ENCODE results near the gene SLC8A2.

DNA sequence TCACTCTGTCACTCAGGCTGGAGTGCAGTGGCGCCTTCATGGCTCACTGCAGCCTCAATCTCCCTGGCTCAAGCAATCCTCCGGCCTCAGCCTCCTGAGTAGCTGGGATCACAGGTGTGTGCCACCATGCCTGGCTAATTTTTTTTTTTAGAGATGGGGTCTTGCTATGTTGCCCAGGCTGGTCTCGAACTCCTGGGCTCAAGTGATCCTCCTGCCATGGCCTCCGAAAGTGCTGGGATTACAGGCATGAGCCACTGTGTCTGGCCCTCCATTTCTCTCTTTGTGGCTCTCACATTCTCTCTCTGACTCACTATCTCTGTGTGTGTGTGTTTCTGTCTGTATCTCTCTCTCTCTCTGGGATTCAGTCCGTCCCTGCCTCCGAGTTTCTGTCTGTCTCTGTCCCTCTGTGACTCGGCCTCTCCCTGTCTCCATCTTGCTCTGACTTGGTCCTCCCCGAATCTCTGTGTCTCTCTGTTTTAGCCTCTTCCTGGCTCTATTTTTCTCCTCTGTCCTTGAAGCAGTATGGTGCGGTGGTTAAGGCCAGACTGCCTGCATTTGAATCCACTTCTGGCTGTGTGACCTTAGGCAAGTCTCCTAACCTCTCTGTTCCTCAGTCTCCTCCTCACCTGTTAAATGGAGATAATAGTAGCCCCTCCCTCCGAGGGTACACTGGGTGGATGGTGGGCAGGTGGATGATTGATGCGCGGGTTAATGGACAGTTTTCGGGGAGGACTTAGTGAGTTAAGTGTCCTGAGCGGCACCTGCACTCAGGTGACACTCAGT, 63.3 kb downstream of the SLC8A2 start:
- TF ChIP-seq SUZ12 (IDR thresholded peaks at IDR 0.05; ENCODE audit: extremely low read depth, insufficient read depth, insufficient read length) (no peak), YY1 (IDR thresholded peaks at IDR 0.05; ENCODE audit: insufficient read depth, insufficient read length) (no peak), ZNF274 (IDR thresholded peaks at IDR 0.05; ENCODE audit: low read depth, low read length) (no peak)

Measured in NT2/D1 (cell line).